Endometrium (tissue), 2 donors: ENCODE results near the gene ZNF853.
"Not testable (repeated sequence)": the region's sequence is repeated elsewhere in the genome, so short reads cannot be mapped to it uniquely, and the experiment has no call there.

Experiments
- FAIRE-seq: peaks from 2 replicates; lab custom pipeline; 2012; peaks lifted over from hg19 to GRCh38; lab: Jason Lieb, UNC
- donor health status: control.
- donor health status: control.

The ZNF853 gene

GRCh38 chr7:6652446-6653011 lies 37.1 kb downstream of the ZNF853 start:
- FAIRE-seq: no peak

- FAIRE-seq: no peak
Observed at GRCh38 chr7:6653071-6654003, 37.9 kb downstream of the ZNF853 start.

GRCh38 chr7:6654113-6654841 lies 38.9 kb downstream of the ZNF853 start:
- no peak for FAIRE-seq

- FAIRE-seq: no peak
Observed at GRCh38 chr7:6654842-6655610, 39.6 kb downstream of the ZNF853 start.

- no peak for FAIRE-seq
Observed at GRCh38 chr7:6655636-6656385, 40.4 kb downstream of the ZNF853 start.

- no peak for FAIRE-seq
Observed at GRCh38 chr7:6656413-6656812, 41.0 kb downstream of the ZNF853 start.

- FAIRE-seq: no peak
Observed at GRCh38 chr7:6658618-6659345, 43.4 kb downstream of the ZNF853 start.

GRCh38 chr7:6670851-6671250 lies 55.4 kb downstream of the ZNF853 start:
- FAIRE-seq: not testable (repeated sequence)
